NK-92 (cell line): Measurements from ENCODE around the gene SETDB1.

Source experiments
- DNase-seq: peaks from one replicate; lab custom pipeline; 2025; ENCODE audit not compliant: unreplicated experiment; lab: John Stamatoyannopoulos, UW

SETDB1 gene

GRCh38 chr1:150974580-150975478 is 48.7 kb downstream of the SETDB1 start, which contains the start of gene CERS2:
TSS of gene CERS2 (minus strand) at chr1:150974835. CDS start at chr1:150969090, 5,745 bp downstream.
- no peak for DNase-seq

GRCh38 chr1:150976401-150976821 is 50.2 kb downstream of the SETDB1 start:
- no peak for DNase-seq

- DNase-seq: no peak
Measured at GRCh38 chr1:150976879-150977694, 50.9 kb downstream of the SETDB1 start.

GRCh38 chr1:150979092-150980056 is 53.2 kb downstream of the SETDB1 start:
- DNase-seq: peak; percentile 55

GRCh38 chr1:150981177-150981804 is 55.1 kb downstream of the SETDB1 start:
- no peak for DNase-seq

GRCh38 chr1:150981805-150982712 is 55.9 kb downstream of the SETDB1 start, which contains the start of gene ANXA9:
TSS of gene ANXA9 (plus strand) at chr1:150982292. CDS start at chr1:150983106, 814 bp downstream.
- no peak for DNase-seq

GRCh38 chr1:150985179-150985825 is 59.1 kb downstream of the SETDB1 start:
- no peak for DNase-seq

- no peak for DNase-seq
Measured at GRCh38 chr1:150987924-150988323, 61.8 kb downstream of the SETDB1 start.

GRCh38 chr1:150992626-150993025 is 66.5 kb downstream of the SETDB1 start:
- DNase-seq: no peak

- no peak for DNase-seq
Measured at GRCh38 chr1:150994248-150994647, 68.1 kb downstream of the SETDB1 start.

GRCh38 chr1:150995460-150995859 is 69.3 kb downstream of the SETDB1 start:
- DNase-seq: no peak

GRCh38 chr1:150995896-150996295 is 69.7 kb downstream of the SETDB1 start:
- no peak for DNase-seq

GRCh38 chr1:150997126-150997872 is 71.1 kb downstream of the SETDB1 start:
- no peak for DNase-seq

- no peak for DNase-seq
Measured at GRCh38 chr1:150997949-150998348, 71.8 kb downstream of the SETDB1 start.

- DNase-seq: no peak
Measured at GRCh38 chr1:150999051-150999674, 73.0 kb downstream of the SETDB1 start.

- DNase-seq: no peak
Measured at GRCh38 chr1:150999926-151000325, 73.8 kb downstream of the SETDB1 start.

GRCh38 chr1:151000408-151000807 is 74.2 kb downstream of the SETDB1 start:
- no peak for DNase-seq
